ENCODE data around the gene ANKRD2.
"Not testable (repeated sequence)": the region's sequence is repeated elsewhere in the genome, so short reads cannot be mapped to it uniquely, and the experiment has no call there.

ANKRD2 gene

GRCh38 chr10:97573021-97573420 lies 442 bp downstream of the ANKRD2 start:
- in situ Hi-C loops (cut with MboI; ENCODE audit: low sequenced_read_pairs), result no loop called here
- Histone ChIP-seq H3K36me3 (replicated peaks) (no peaks in the 10 kb centered on the region), H3K4me3 (no peak overlapping the region), H3K27me3 (ENCODE audit: low read depth) (no peaks in the 10 kb centered on the region), H3K9me3 (no peaks in the 10 kb centered on the region), H3K4me1 (no peaks in the 10 kb centered on the region)
- DNase-seq (ENCODE audit: low spot score in 2 of 2), result no peak

GRCh38 chr10:97573672-97574071 lies 1.1 kb downstream of the ANKRD2 start:
- DNase-seq (ENCODE audit: low spot score in 2 of 2), result no peak
- in situ Hi-C loops (cut with MboI; ENCODE audit: low sequenced_read_pairs), result no loop called here
- H3K36me3 ChIP-seq (replicated peaks), result no peaks in the 10 kb centered on the region
- no peaks in the 10 kb centered on the region for H3K4me1 ChIP-seq
- no peak overlapping the region for H3K4me3 ChIP-seq
- H3K27me3 ChIP-seq (ENCODE audit: low read depth), result no peaks in the 10 kb centered on the region
- H3K9me3 ChIP-seq, result no peaks in the 10 kb centered on the region

GRCh38 chr10:97574374-97575126 lies 2.0 kb downstream of the ANKRD2 start:
- H3K4me3 ChIP-seq, result no peak overlapping the region
- no peaks in the 10 kb centered on the region for H3K9me3 ChIP-seq
- no peaks in the 10 kb centered on the region for H3K27me3 ChIP-seq (ENCODE audit: low read depth)
- no peak for DNase-seq (ENCODE audit: low spot score in 2 of 2)
- H3K4me1 ChIP-seq, result no peaks in the 10 kb centered on the region
- H3K36me3 ChIP-seq (replicated peaks), result no peaks in the 10 kb centered on the region
- in situ Hi-C loops (cut with MboI; ENCODE audit: low sequenced_read_pairs), result no loop called here

GRCh38 chr10:97575127-97575668 lies 2.6 kb downstream of the ANKRD2 start:
- Histone ChIP-seq H3K9me3 (no peaks in the 10 kb centered on the region), H3K4me3 (no peak overlapping the region), H3K36me3 (replicated peaks) (no peaks in the 10 kb centered on the region), H3K4me1 (no peaks in the 10 kb centered on the region), H3K27me3 (ENCODE audit: low read depth) (no peaks in the 10 kb centered on the region)
- DNase-seq (ENCODE audit: low spot score in 2 of 2), result no peak
- in situ Hi-C loops (cut with MboI; ENCODE audit: low sequenced_read_pairs), result no loop called here

- H3K27me3 ChIP-seq (ENCODE audit: low read depth); H3K4me1 ChIP-seq; H3K36me3 ChIP-seq (replicated peaks); H3K9me3 ChIP-seq; DNase-seq (ENCODE audit: low spot score in 2 of 2); H3K4me3 ChIP-seq; in situ Hi-C loops (cut with MboI; ENCODE audit: low sequenced_read_pairs): not testable (repeated sequence)
Observed at GRCh38 chr10:97576487-97576886, 3.9 kb downstream of the ANKRD2 start.

GRCh38 chr10:97577701-97578100 lies 5.1 kb downstream of the ANKRD2 start:
- H3K27me3 ChIP-seq (ENCODE audit: low read depth), result no peaks in the 10 kb centered on the region
- DNase-seq (ENCODE audit: low spot score in 2 of 2), result no peak
- H3K36me3 ChIP-seq (replicated peaks), result no peaks in the 10 kb centered on the region
- H3K4me1 ChIP-seq, result no peaks in the 10 kb centered on the region
- in situ Hi-C loops (cut with MboI; ENCODE audit: low sequenced_read_pairs), result no loop called here
- no peak overlapping the region for H3K4me3 ChIP-seq
- H3K9me3 ChIP-seq, result no peaks in the 10 kb centered on the region

GRCh38 chr10:97578171-97578844 lies 5.7 kb downstream of the ANKRD2 start:
- H3K4me1 ChIP-seq, result no peaks in the 10 kb centered on the region
- H3K4me3 ChIP-seq, result no peak overlapping the region
- H3K27me3 ChIP-seq (ENCODE audit: low read depth), result no peaks in the 10 kb centered on the region
- no peaks in the 10 kb centered on the region for H3K9me3 ChIP-seq
- DNase-seq (ENCODE audit: low spot score in 2 of 2), result no peak
- H3K36me3 ChIP-seq (replicated peaks), result no peaks in the 10 kb centered on the region
- in situ Hi-C loops (cut with MboI; ENCODE audit: low sequenced_read_pairs), result no loop called here

GRCh38 chr10:97580421-97581367 lies 8.1 kb downstream of the ANKRD2 start:
- no peaks in the 10 kb centered on the region for H3K9me3 ChIP-seq
- no peak for DNase-seq (ENCODE audit: low spot score in 2 of 2)
- H3K4me3 ChIP-seq, result no peak overlapping the region

GRCh38 chr10:97582169-97582568 lies 9.6 kb downstream of the ANKRD2 start:
- DNase-seq (ENCODE audit: low spot score in 2 of 2), result no peak
- in situ Hi-C loops (cut with MboI; ENCODE audit: low sequenced_read_pairs), result no loop called here
- H3K27me3 ChIP-seq (ENCODE audit: low read depth), result no peaks in the 10 kb centered on the region

More at GRCh38 chr10:97580421-97581367, 8.1 kb downstream of the ANKRD2 start:
- H3K4me1 ChIP-seq, result no peaks in the 10 kb centered on the region
- in situ Hi-C loops (cut with MboI; ENCODE audit: low sequenced_read_pairs), result no loop called here
- H3K36me3 ChIP-seq (replicated peaks), result no peaks in the 10 kb centered on the region
- H3K27me3 ChIP-seq (ENCODE audit: low read depth), result no peaks in the 10 kb centered on the region

GRCh38 chr10:97583476-97583875 lies 10.9 kb downstream of the ANKRD2 start:
- Histone ChIP-seq H3K4me3 (no peak overlapping the region), H3K9me3 (no peaks in the 10 kb centered on the region), H3K36me3 (replicated peaks) (no peaks in the 10 kb centered on the region), H3K4me1 (no peaks in the 10 kb centered on the region), H3K27me3 (ENCODE audit: low read depth) (no peaks in the 10 kb centered on the region)
- in situ Hi-C loops (cut with MboI; ENCODE audit: low sequenced_read_pairs), result no loop called here
- no peak for DNase-seq (ENCODE audit: low spot score in 2 of 2)

More at GRCh38 chr10:97582169-97582568, 9.6 kb downstream of the ANKRD2 start:
- Histone ChIP-seq H3K4me3 (no peak overlapping the region), H3K9me3 (no peaks in the 10 kb centered on the region), H3K4me1 (no peaks in the 10 kb centered on the region), H3K36me3 (replicated peaks) (no peaks in the 10 kb centered on the region)

GRCh38 chr10:97584060-97584797 lies 11.7 kb downstream of the ANKRD2 start, which contains the start of gene HOGA1:
HOGA1 (plus strand) TSS chr10:97584389; CDS start chr10:97584704, 315 bp downstream.
- H3K4me3 ChIP-seq, result no peak within 1 kb of the TSS

GRCh38 chr10:97584798-97585438 lies 12.3 kb downstream of the ANKRD2 start:
- Histone ChIP-seq H3K9me3 (no peaks in the 10 kb centered on the region), H3K4me1 (no peaks in the 10 kb centered on the region), H3K36me3 (replicated peaks) (no peaks in the 10 kb centered on the region), H3K27me3 (ENCODE audit: low read depth) (no peaks in the 10 kb centered on the region), H3K4me3 (no peak overlapping the region)
- no peak for DNase-seq (ENCODE audit: low spot score in 2 of 2)
- in situ Hi-C loops (cut with MboI; ENCODE audit: low sequenced_read_pairs), result no loop called here

More at GRCh38 chr10:97584060-97584797, 11.7 kb downstream of the ANKRD2 start, which contains the start of gene HOGA1:
- in situ Hi-C loops (cut with MboI; ENCODE audit: low sequenced_read_pairs), result no loop called here
- no peaks in the 10 kb centered on the region for H3K36me3 ChIP-seq (replicated peaks)
- H3K4me1 ChIP-seq, result no peaks in the 10 kb centered on the region
- DNase-seq (ENCODE audit: low spot score in 2 of 2), result peak in 1 of 2 experiments; percentile 64
- no peaks in the 10 kb centered on the region for H3K27me3 ChIP-seq (ENCODE audit: low read depth)
- H3K9me3 ChIP-seq, result no peaks in the 10 kb centered on the region

Data from HAP-1 (cell line).